Esophagus (tissue), 2 donors: ENCODE data around the gene TMEM39B. TPM values are rescaled to one million over a fixed set of nuclear protein-coding genes. Genes with fewer than 3 reads are reported as not detected.
"Not testable (repeated sequence)": the region's sequence is repeated elsewhere in the genome, so short reads cannot be mapped to it uniquely, and the experiment has no call there.

Source experiments
- H3K27ac ChIP-seq, 2 donors: one replicate each; pipeline ENCODE4 v1.5.1; 2013; ENCODE audit warnings: low read depth in 2 of 2, mild to moderate bottlenecking in 2 of 2, inconsistent platforms in 1 of 2, low read length in 1 of 2, moderate library complexity in 1 of 2
- H3K27me3 ChIP-seq, 2 donors: one replicate each; pipeline ENCODE4 v1.6.1; 2013; ENCODE audit warnings: low read length in 2 of 2, control low read depth in 1 of 2, mild to moderate bottlenecking in 1 of 2; ENCODE audit not compliant: insufficient read depth in 2 of 2, control insufficient read depth in 1 of 2
- H3K36me3 ChIP-seq, 2 donors: one replicate each; pipeline ENCODE4 v1.6.1; 2013; ENCODE audit warnings: low read length in 1 of 2; ENCODE audit not compliant: control insufficient read depth in 2 of 2, insufficient read depth in 2 of 2
- H3K4me1 ChIP-seq, 2 donors: one replicate each; pipeline ENCODE4 v1.6.1; 2013; ENCODE audit warnings: low read length in 1 of 2; ENCODE audit not compliant: control insufficient read depth in 2 of 2, insufficient read depth in 2 of 2
- H3K4me3 ChIP-seq, 2 donors: one replicate each; pipeline ENCODE4 v1.5.1; 2013; ENCODE audit warnings: low read length in 2 of 2, mild to moderate bottlenecking in 2 of 2, low read depth in 1 of 2, moderate library complexity in 1 of 2
- H3K9me3 ChIP-seq, 2 donors: one replicate each; pipeline ENCODE4 v1.6.1; 2013; ENCODE audit warnings: mild to moderate bottlenecking in 2 of 2, low read depth in 1 of 2, low read length in 1 of 2, moderate library complexity in 1 of 2; ENCODE audit not compliant: control insufficient read depth in 2 of 2, insufficient read depth in 1 of 2
- WGBS, 2 donors: extraction: QIAGEN DNeasy Blood & Tissue Kit; methylation state at CpG; one replicate each; pipeline ENCODE4 v1.1.7; 2013; 5-methylcytosine and 5-hydroxymethylcytosine counted together
- polyA plus RNA-seq, 2 donors: library from polyadenylated mRNA; stranded (reverse); fragments of 200-250 nt; gene quantifications; one replicate each; pipeline ENCODE4 v1.2.3, GENCODE V29; 2013
- donor health status: healthy with polysubstance abuse.
- donor health status: Bipolar disorder and iron deficiency.

TMEM39B gene
- polyA plus RNA-seq, 2 donors, result 6.8 to 9.5 TPM

- H3K4me3 ChIP-seq, result no peak overlapping the region
- peaks cover 0 to 4% of the 10 kb centered on the region in 2 donors for H3K36me3 ChIP-seq
- H3K4me1 ChIP-seq, result no peaks in the 10 kb centered on the region
- no peak overlapping the region for H3K27ac ChIP-seq
- WGBS, 2 donors, result 88 to 92% methylated on average over 9 of the region's 9 CpGs
- no peaks in the 10 kb centered on the region for H3K9me3 ChIP-seq
- no peaks in the 10 kb centered on the region for H3K27me3 ChIP-seq
Measured at GRCh38 chr1:32106663-32107275, 34.0 kb downstream of the TMEM39B start.

- WGBS, 2 donors, result 0 to 1% methylated on average over 45 of the region's 45 CpGs
- Histone ChIP-seq H3K4me1 (no peaks in the 10 kb centered on the region), H3K36me3 (no peaks in the 10 kb centered on the region), H3K9me3 (no peaks in the 10 kb centered on the region), H3K4me3 (peak within 1 kb of the TSS; percentile 74 to 99), H3K27ac (peak within 1 kb of the TSS; percentile 92 to 99), H3K27me3 (no peaks in the 10 kb centered on the region)
Measured at GRCh38 chr1:32107742-32108661, 35.3 kb downstream of the TMEM39B start, which contains the start of gene KPNA6. Gene KPNA6, plus strand, starts transcription at chr1:32108056. Its CDS starts 75 bp downstream, at chr1:32108131.

GRCh38 chr1:32111040-32111623 lies 38.4 kb downstream of the TMEM39B start:
- Histone ChIP-seq H3K27ac (no peak overlapping the region), H3K4me1 (peaks cover 0 to 5% of the 10 kb centered on the region in 2 donors), H3K9me3 (no peaks in the 10 kb centered on the region), H3K36me3 (no peaks in the 10 kb centered on the region), H3K27me3 (no peaks in the 10 kb centered on the region), H3K4me3 (no peak overlapping the region)
- WGBS, 2 donors, result 66 to 73% methylated on average over 2 of the region's 2 CpGs

GRCh38 chr1:32111789-32112188 lies 39.0 kb downstream of the TMEM39B start:
- no peaks in the 10 kb centered on the region for H3K27me3 ChIP-seq
- H3K9me3 ChIP-seq, result no peaks in the 10 kb centered on the region
- H3K36me3 ChIP-seq, result no peaks in the 10 kb centered on the region
- no peak overlapping the region for H3K4me3 ChIP-seq
- peaks cover 0 to 5% of the 10 kb centered on the region in 2 donors for H3K4me1 ChIP-seq
- no peak overlapping the region for H3K27ac ChIP-seq

- 67 to 87% methylated on average over 5 of the region's 5 CpGs for WGBS, 2 donors
- no peak overlapping the region for H3K27ac ChIP-seq
- no peaks in the 10 kb centered on the region for H3K9me3 ChIP-seq
- no peaks in the 10 kb centered on the region for H3K36me3 ChIP-seq
- peaks cover 0 to 5% of the 10 kb centered on the region in 2 donors for H3K4me1 ChIP-seq
- H3K27me3 ChIP-seq, result no peaks in the 10 kb centered on the region
- H3K4me3 ChIP-seq, result no peak overlapping the region
Measured at GRCh38 chr1:32112806-32113375, 40.2 kb downstream of the TMEM39B start.

GRCh38 chr1:32113436-32113835 lies 40.7 kb downstream of the TMEM39B start:
- 85 to 91% methylated on average over 4 of the region's 4 CpGs for WGBS, 2 donors
- H3K9me3 ChIP-seq, H3K4me3 ChIP-seq, H3K27me3 ChIP-seq, H3K36me3 ChIP-seq, H3K4me1 ChIP-seq, H3K27ac ChIP-seq: not testable (repeated sequence)

GRCh38 chr1:32114420-32114819 lies 41.7 kb downstream of the TMEM39B start:
- H3K4me3 ChIP-seq, result no peak overlapping the region
- no peak overlapping the region for H3K27ac ChIP-seq
- no peaks in the 10 kb centered on the region for H3K27me3 ChIP-seq
- peaks cover 0 to 5% of the 10 kb centered on the region in 2 donors for H3K4me1 ChIP-seq
- H3K36me3 ChIP-seq, result no peaks in the 10 kb centered on the region
- H3K9me3 ChIP-seq, result no peaks in the 10 kb centered on the region
- 73 to 85% methylated on average over 2 of the region's 2 CpGs for WGBS, 2 donors

GRCh38 chr1:32115496-32115895 lies 42.8 kb downstream of the TMEM39B start:
- H3K36me3 ChIP-seq, result no peaks in the 10 kb centered on the region
- 82 to 87% methylated on average over 5 of the region's 5 CpGs for WGBS, 2 donors
- no peaks in the 10 kb centered on the region for H3K27me3 ChIP-seq
- peaks cover 0 to 5% of the 10 kb centered on the region in 2 donors for H3K4me1 ChIP-seq
- H3K9me3 ChIP-seq, result no peaks in the 10 kb centered on the region
- no peak overlapping the region for H3K27ac ChIP-seq
- H3K4me3 ChIP-seq, result no peak overlapping the region

GRCh38 chr1:32116531-32116930 lies 43.8 kb downstream of the TMEM39B start:
- Histone ChIP-seq H3K36me3 (no peaks in the 10 kb centered on the region), H3K27me3 (no peaks in the 10 kb centered on the region), H3K27ac (peak overlapping the region in 1 of 2 donors; percentile 33), H3K4me3 (no peak overlapping the region), H3K9me3 (no peaks in the 10 kb centered on the region), H3K4me1 (peaks cover 0 to 5% of the 10 kb centered on the region in 2 donors)
- WGBS, 2 donors, result 92 to 95% methylated on average over 4 of the region's 4 CpGs
